KG1 (cell line): ENCODE results near the gene VPS37C.
"Not testable (repeated sequence)": the region's sequence is repeated elsewhere in the genome, so short reads cannot be mapped to it uniquely, and the experiment has no call there.

Experiments
- DNase-seq: peaks from one replicate; lab custom pipeline; 2025; lab: John Stamatoyannopoulos, UW

The VPS37C gene

GRCh38 chr11:61116426-61117167 is 44.6 kb downstream of the VPS37C start:
- no peak for DNase-seq

- DNase-seq: no peak
These were observed 45.6 kb downstream of the VPS37C start for GRCh38 chr11:61115498-61116224.

- DNase-seq: no peak
These were observed 46.3 kb downstream of the VPS37C start for GRCh38 chr11:61114913-61115312.

- no peak for DNase-seq
These were observed 48.0 kb downstream of the VPS37C start for GRCh38 chr11:61113201-61113600.

- DNase-seq: no peak
These were observed 48.7 kb downstream of the VPS37C start for GRCh38 chr11:61112575-61112974.

- DNase-seq: no peak
These were observed 49.3 kb downstream of the VPS37C start for GRCh38 chr11:61111786-61112517.

- DNase-seq: no peak
These were observed 50.2 kb downstream of the VPS37C start for GRCh38 chr11:61111050-61111435.

- DNase-seq: no peak
These were observed 50.8 kb downstream of the VPS37C start for GRCh38 chr11:61110255-61111049.

- DNase-seq: no peak
These were observed 51.6 kb downstream of the VPS37C start for GRCh38 chr11:61109671-61110070.

GRCh38 chr11:61108847-61109585 is 52.2 kb downstream of the VPS37C start:
- DNase-seq: no peak

GRCh38 chr11:61107888-61108287 is 53.3 kb downstream of the VPS37C start:
- DNase-seq: no peak

GRCh38 chr11:61106894-61107470 is 54.2 kb downstream of the VPS37C start:
- no peak for DNase-seq

- no peak for DNase-seq
These were observed 54.9 kb downstream of the VPS37C start for GRCh38 chr11:61106296-61106695.

- DNase-seq: no peak
These were observed 56.3 kb downstream of the VPS37C start for GRCh38 chr11:61104963-61105362.

- DNase-seq: no peak
These were observed 57.3 kb downstream of the VPS37C start for GRCh38 chr11:61103851-61104423.

GRCh38 chr11:61102667-61103571 is 58.3 kb downstream of the VPS37C start:
- DNase-seq: no peak

- DNase-seq: no peak
These were observed 62.4 kb downstream of the VPS37C start for GRCh38 chr11:61098778-61099177.

- not testable (repeated sequence) for DNase-seq
These were observed 63.0 kb downstream of the VPS37C start for GRCh38 chr11:61098261-61098660.

GRCh38 chr11:61095021-61095420 is 66.2 kb downstream of the VPS37C start:
- no peak for DNase-seq
